Ovary (tissue), 3 donors: ENCODE results near the gene RBM5.
A peak's percentile ranks its signal among the peaks of the same experiment; 100 is the strongest.

Experiments used
- EP300 ChIP-seq: sonication (generic); formaldehyde crosslinking; IDR thresholded peaks from one replicate; pipeline ENCODE4 v1.6.1; 2017; ENCODE audit warnings: antibody characterized with exemption
- POLR2A ChIP-seq: fragments of 450-650 bp; IDR thresholded peaks from one replicate; pipeline ENCODE4 v1.6.1; 2017; ENCODE audit warnings: antibody characterized with exemption, mild to moderate bottlenecking, moderate library complexity
- TF ChIP-seq, protein P1 (sequence below), 3 donors: fragments of 450-650 bp in 2 of 3; fragments of 200-600 bp in 1 of 3; IDR thresholded peaks; one replicate each; pipeline versions ENCODE4 v1.5.1 to v1.8.0; 2016 to 2022; ENCODE audit warnings: antibody characterized with exemption in 3 of 3, mild to moderate bottlenecking in 1 of 3
- donor health status: DM: no; HTN: no; CAD: no.

DNA sequence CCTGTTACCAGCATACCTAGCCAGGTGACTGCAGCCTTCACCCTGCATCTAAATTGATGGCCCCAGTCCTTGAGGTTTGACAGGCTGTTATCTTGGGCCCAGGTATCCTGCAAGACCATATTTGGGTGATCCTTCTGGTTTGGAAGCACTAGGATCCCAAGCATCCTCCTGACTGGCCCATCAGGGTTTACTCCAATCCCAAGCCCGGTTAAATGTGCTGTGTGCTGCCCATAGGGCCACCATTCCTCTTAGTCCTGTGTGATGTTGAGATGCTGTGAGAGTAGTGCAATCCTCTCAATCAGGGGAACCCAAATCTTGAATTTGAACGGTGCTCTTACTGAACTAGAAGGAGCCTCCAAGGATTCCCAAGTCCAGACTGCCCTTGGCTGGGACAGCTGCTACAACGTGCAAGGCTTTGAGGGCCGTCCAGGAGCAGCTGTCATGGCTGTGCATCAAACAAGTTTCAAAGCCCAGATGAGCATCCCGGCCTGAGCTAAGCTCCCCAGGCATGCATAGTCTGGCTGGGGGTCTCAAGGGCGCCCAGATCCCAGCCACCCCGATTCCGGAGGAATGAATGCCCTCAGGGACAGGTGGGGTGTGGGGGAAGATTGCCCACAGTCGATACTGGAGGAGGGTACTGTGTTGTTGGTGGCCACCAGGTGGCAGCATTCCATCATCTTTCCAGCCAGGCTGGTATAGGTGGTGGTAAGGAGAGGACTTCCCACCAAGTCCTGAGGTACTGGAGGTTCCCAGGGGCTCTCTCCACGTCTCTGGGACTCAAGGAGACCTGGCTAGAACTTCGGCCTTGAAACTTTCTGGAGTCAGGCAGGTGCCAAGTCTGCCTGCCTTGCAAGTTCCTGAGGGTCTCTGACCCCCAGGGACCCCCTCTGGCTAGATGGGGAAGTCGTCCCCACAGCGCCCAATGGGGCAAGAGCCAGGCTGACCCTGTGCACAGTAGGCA, 32.6 kb downstream of the RBM5 start:
- TF ChIP-seq, protein P1, sequence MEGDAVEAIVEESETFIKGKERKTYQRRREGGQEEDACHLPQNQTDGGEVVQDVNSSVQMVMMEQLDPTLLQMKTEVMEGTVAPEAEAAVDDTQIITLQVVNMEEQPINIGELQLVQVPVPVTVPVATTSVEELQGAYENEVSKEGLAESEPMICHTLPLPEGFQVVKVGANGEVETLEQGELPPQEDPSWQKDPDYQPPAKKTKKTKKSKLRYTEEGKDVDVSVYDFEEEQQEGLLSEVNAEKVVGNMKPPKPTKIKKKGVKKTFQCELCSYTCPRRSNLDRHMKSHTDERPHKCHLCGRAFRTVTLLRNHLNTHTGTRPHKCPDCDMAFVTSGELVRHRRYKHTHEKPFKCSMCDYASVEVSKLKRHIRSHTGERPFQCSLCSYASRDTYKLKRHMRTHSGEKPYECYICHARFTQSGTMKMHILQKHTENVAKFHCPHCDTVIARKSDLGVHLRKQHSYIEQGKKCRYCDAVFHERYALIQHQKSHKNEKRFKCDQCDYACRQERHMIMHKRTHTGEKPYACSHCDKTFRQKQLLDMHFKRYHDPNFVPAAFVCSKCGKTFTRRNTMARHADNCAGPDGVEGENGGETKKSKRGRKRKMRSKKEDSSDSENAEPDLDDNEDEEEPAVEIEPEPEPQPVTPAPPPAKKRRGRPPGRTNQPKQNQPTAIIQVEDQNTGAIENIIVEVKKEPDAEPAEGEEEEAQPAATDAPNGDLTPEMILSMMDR (IDR thresholded peaks at IDR 0.05), result peak; percentile 69 to 74 (median 72)
- TF ChIP-seq POLR2A (no peak), EP300 (no peak)
